Endothelial cell of umbilical vein (primary cell): ENCODE measurements around the gene ALG2. TPM values are rescaled to one million over a fixed set of nuclear protein-coding genes. Genes with fewer than 3 reads are reported as not detected.

ENCODE experiments used
- BruUV-seq: library from RNA; stranded (reverse); fragments of 400-500 nt; replicated peaks from 2 replicates; lab custom pipeline; 2021; lab: Mats Ljungman, UMichigan
- CTCF ChIA-PET: fragments of 300-600, 350-600 bp; sonication (Branson Sonifier 250); formaldehyde crosslinking; loops from one replicate; lab custom pipeline; 2021; ENCODE audit warnings: antibody characterized with exemption, inconsistent platforms; lab: Charles Lee
- POLR2A ChIA-PET: fragments of 300-600, 350-600 bp; sonication (Branson Sonifier 250); formaldehyde crosslinking; loops from one replicate; lab custom pipeline; 2021; ENCODE audit warnings: antibody characterized with exemption, inconsistent platforms; lab: Charles Lee
- DNase-seq: peaks from one replicate; pipeline ENCODE4 v3.0.0-alpha.2; 2011; ENCODE audit warnings: low read depth, low spot score
- FAIRE-seq: peaks from 2 replicates; lab custom pipeline; 2011; peaks lifted over from hg19 to GRCh38; lab: Jason Lieb, UNC
- H2AFZ ChIP-seq: 2 replicates; pipeline ENCODE4 v1.6.0; 2012; ENCODE audit warnings: low read depth, low read length, control low read depth, inconsistent platforms
- H3K27ac ChIP-seq: 2 replicates; pipeline ENCODE4 v1.5.1; 2011; ENCODE audit warnings: low read depth, mild to moderate bottlenecking, control low read depth, low read length, moderate library complexity; ENCODE audit not compliant: insufficient read depth
- H3K27me3 ChIP-seq, 2 experiments: 2 replicates each; pipeline versions ENCODE4 v1.6.0 to v1.6.1; 2011; ENCODE audit warnings: low read length in 2 of 2, mixed read lengths in 1 of 2; ENCODE audit not compliant: control insufficient read depth in 2 of 2, insufficient read depth in 2 of 2
- H3K36me3 ChIP-seq, 2 experiments: 2 replicates in 1 of 2; 3 replicates in 1 of 2; pipeline ENCODE4 v1.5.1; 2011; ENCODE audit warnings: low read length in 2 of 2, mild to moderate bottlenecking in 1 of 2, moderate library complexity in 1 of 2; ENCODE audit not compliant: control insufficient read depth in 2 of 2, insufficient read depth in 2 of 2; ENCODE audit errors: extremely low read depth in 1 of 2
- H3K4me1 ChIP-seq: 3 replicates; pipeline ENCODE4 v1.5.1; 2011; ENCODE audit warnings: mild to moderate bottlenecking, low read length; ENCODE audit not compliant: control insufficient read depth, insufficient read depth; ENCODE audit errors: extremely low read depth
- H3K4me2 ChIP-seq: 2 replicates; pipeline ENCODE4 v1.6.1; 2011; ENCODE audit warnings: low read length, control low read depth, mixed read lengths; ENCODE audit not compliant: insufficient read depth
- H3K4me3 ChIP-seq, 3 experiments: fragments of 200-600 bp in 1 of 3; sonication (generic), shearing (Covaris generic) in 1 of 3; replicated peaks in 1 of 3; 2 replicates each; pipeline ENCODE4 v1.5.1; 2011 to 2016; ENCODE audit warnings: control low read depth in 3 of 3, low read length in 3 of 3, mild to moderate bottlenecking in 2 of 3, inconsistent platforms in 1 of 3, low read depth in 1 of 3, moderate library complexity in 1 of 3; ENCODE audit not compliant: insufficient read depth in 1 of 3
- H3K79me2 ChIP-seq: 2 replicates; pipeline ENCODE4 v1.6.0; 2012; ENCODE audit warnings: low read length, inconsistent platforms; ENCODE audit not compliant: control insufficient read depth, insufficient read depth
- H3K9ac ChIP-seq: replicated peaks from 2 replicates; pipeline ENCODE3; 2011; ENCODE audit warnings: low read length, control low read depth; ENCODE audit not compliant: insufficient read depth; ENCODE audit errors: extremely low read depth
- H3K9me1 ChIP-seq: replicated peaks from 3 replicates; pipeline ENCODE4 v1.6.0; 2011; ENCODE audit warnings: mild to moderate bottlenecking, low read length; ENCODE audit not compliant: control insufficient read depth, insufficient read depth; ENCODE audit errors: extremely low read depth
- H3K9me3 ChIP-seq: replicated peaks from 2 replicates; pipeline ENCODE4 v1.5.1; 2012; ENCODE audit warnings: low read length, inconsistent platforms; ENCODE audit not compliant: control insufficient read depth, insufficient read depth
- H4K20me1 ChIP-seq: replicated peaks from 2 replicates; pipeline ENCODE3; 2011; ENCODE audit warnings: mild to moderate bottlenecking, low read length; ENCODE audit not compliant: control insufficient read depth, insufficient read depth; ENCODE audit errors: extremely low read depth
- CTCF ChIP-seq, 2 donors: IDR thresholded peaks; 1 replicate in 1 of 2; 2 replicates in 1 of 2; pipeline ENCODE4 v1.5.1; 2011; ENCODE audit warnings: low read length in 2 of 2, mild to moderate bottlenecking in 2 of 2, moderate library complexity in 2 of 2, control low read depth in 1 of 2, inconsistent platforms in 1 of 2, low read depth in 1 of 2; ENCODE audit not compliant: insufficient read depth in 1 of 2; ENCODE audit errors: extremely low read depth in 1 of 2
- EZH2 ChIP-seq: IDR thresholded peaks from 2 replicates; pipeline ENCODE4 v1.6.1; 2012; ENCODE audit warnings: borderline replicate concordance, low read depth, mild to moderate bottlenecking, moderate library complexity, low read length, inconsistent platforms; ENCODE audit not compliant: severe bottlenecking
- FOS ChIP-seq: IDR thresholded peaks from 2 replicates; pipeline ENCODE4 v1.6.1; 2011; ENCODE audit warnings: mild to moderate bottlenecking, low read length, moderate library complexity, borderline replicate concordance; ENCODE audit not compliant: insufficient read depth
- GATA2 ChIP-seq: IDR thresholded peaks from 2 replicates; pipeline ENCODE4 v1.7.0; 2011; ENCODE audit warnings: low read depth, mild to moderate bottlenecking, moderate library complexity, mixed read lengths, low read length; ENCODE audit not compliant: insufficient read length, insufficient read depth
- JUN ChIP-seq: IDR thresholded peaks from 2 replicates; pipeline ENCODE4 v1.6.1; 2011; ENCODE audit warnings: borderline replicate concordance, low read depth; ENCODE audit not compliant: insufficient read length, insufficient read depth
- MAX ChIP-seq: IDR thresholded peaks from 2 replicates; pipeline ENCODE4 v1.6.1; 2011; ENCODE audit not compliant: insufficient read depth, insufficient read length
- MYC ChIP-seq: IDR thresholded peaks from one replicate; pipeline ENCODE4 v1.6.1; 2011; ENCODE audit warnings: mild to moderate bottlenecking, low read depth, low read length
- POLR2A ChIP-seq: IDR thresholded peaks from 2 replicates; pipeline ENCODE4 v1.6.1; 2012; ENCODE audit warnings: low read depth, mild to moderate bottlenecking, control low read depth, low read length
- POLR2AphosphoS5 ChIP-seq: IDR thresholded peaks from 2 replicates; pipeline ENCODE4 v1.6.1; 2012; ENCODE audit warnings: low read depth, mild to moderate bottlenecking, control low read depth, low read length, moderate library complexity; ENCODE audit not compliant: insufficient read depth
- dilution Hi-C: fragments of 300-500 bp; cut with MboI; formaldehyde crosslinking; loops from one replicate; pipeline ENCODE4 v1.15.0; 2019; ENCODE audit warnings: low sequenced_read_pairs; ENCODE audit not compliant: extremely low pct_ligation_motif_present
- intact Hi-C: fragments of 100-400 bp; cut with micrococcal nuclease; formaldehyde crosslinking; loops from one replicate; pipeline ENCODE4 v1.10.0; 2022
- polyA plus RNA-seq, 4 experiments: library from polyadenylated mRNA; depleted of rRNA in 3 of 4; stranded (reverse) in 3 of 4; unstranded in 1 of 4; fragments of >200 nt; gene quantifications; 2 replicates each; pipeline versions ENCODE4 v1.2.1 to v1.2.3, GENCODE V29; 2011 to 2012; ENCODE audit warnings: missing spikeins in 1 of 4
- total RNA-seq: library from RNA; stranded (reverse); gene quantifications from 2 replicates; pipeline ENCODE4 v1.2.3, GENCODE V29; 2021

The ALG2 gene
- total and polyA plus RNA-seq, 2 donors (not counting 3 experiments of a cell fraction or from before 2014, with no cell fraction given): 32.4 to 40.7 TPM

DNA sequence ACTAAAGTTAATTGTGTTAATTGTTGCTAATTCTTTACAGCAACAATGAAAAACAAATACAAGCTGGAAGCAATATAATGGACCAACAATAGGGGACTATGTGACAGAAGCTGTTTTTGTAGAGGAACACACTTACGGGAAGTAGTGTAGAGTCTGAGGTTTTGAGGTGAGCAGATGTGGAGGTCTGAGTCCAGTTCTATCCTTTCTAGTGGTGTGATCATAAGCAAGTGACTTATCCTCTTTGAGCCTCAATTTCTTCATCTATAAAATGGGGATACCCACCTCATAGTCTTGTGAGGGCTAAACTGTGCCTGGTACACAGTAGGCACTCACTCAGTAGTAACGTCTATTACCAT is 28.3 kb downstream of the ALG2 start:
- no peak overlapping the region for H2AFZ ChIP-seq
- H3K79me2 ChIP-seq: no peaks in the 10 kb centered on the region
- H4K20me1 ChIP-seq: no peaks in the 10 kb centered on the region
- H3K4me1 ChIP-seq: no peaks in the 10 kb centered on the region
- DNase-seq (no peak), FAIRE-seq (no peak)
- H3K36me3 ChIP-seq: no peaks in the 10 kb centered on the region
- no TSS peak for BruUV-seq
- no peak overlapping the region for H3K4me2 ChIP-seq
- H3K27me3 ChIP-seq: peaks cover 2 to 27% of the 10 kb centered on the region in 2 experiments
- POLR2A ChIA-PET: no interaction called here
- dilution Hi-C loops (no loop called here), intact Hi-C loops (no loop called here)
- no peaks in the 10 kb centered on the region for H3K9me3 ChIP-seq
- H3K4me3 ChIP-seq: no peak overlapping the region
- no peaks in the 10 kb centered on the region for H3K9me1 ChIP-seq
- TF ChIP-seq JUN (no peak), MYC (no peak), EZH2 (no peak), POLR2A (no peak), MAX (no peak), POLR2AphosphoS5 (no peak), GATA2 (no peak), FOS (no peak), CTCF (IDR thresholded peaks at IDR 0.05; ENCODE audit: extremely low read depth in 1 of 2, insufficient read depth in 1 of 2, low read depth in 1 of 2, low read length in 2 of 2) (no peak)
- CTCF ChIA-PET: no interaction called here
- no peak overlapping the region for H3K27ac ChIP-seq
- H3K9ac ChIP-seq: no peak overlapping the region
